Pancreas (tissue), 10 donors: ENCODE results near the gene CASP10. TPM values are rescaled to one million over a fixed set of nuclear protein-coding genes. Genes with fewer than 3 reads are reported as not detected.
A peak's percentile ranks its signal among the peaks of the same experiment; 100 is the strongest.

Experiments
- ATAC-seq, 4 donors: fragments of 200-7000 bp; cut with Tn5 transposase; one replicate each; pipeline versions ENCODE4 v1.8.0 to v1.9.1; 2020; ENCODE audit warnings: mild to moderate bottlenecking in 4 of 4, moderate library complexity in 4 of 4
- DNase-seq, 6 donors: peaks; one replicate each; pipeline ENCODE4 v3.0.0-alpha.2; 2020
- FAIRE-seq: peaks from 2 replicates; lab custom pipeline; 2012; peaks lifted over from hg19 to GRCh38; lab: Jason Lieb, UNC
- H3K27ac ChIP-seq, 4 donors: fragments of 200-600 bp; sonication (generic); 1 replicate in 3 of 4; 2 replicates in 1 of 4; pipeline versions ENCODE4 v1.5.0 to v1.8.0; 2020
- H3K27me3 ChIP-seq, 4 donors: fragments of 200-600 bp; one replicate each; pipeline ENCODE4 v1.8.0; 2021
- H3K36me3 ChIP-seq, 3 donors: fragments of 200-600 bp; sonication (generic) in 1 of 3; one replicate each; pipeline versions ENCODE4 v1.5.0 to v1.8.0; 2020 to 2021
- H3K4me1 ChIP-seq, 3 donors: fragments of 200-600 bp; one replicate each; pipeline ENCODE4 v1.8.0; 2021
- H3K4me3 ChIP-seq, 4 donors: fragments of 200-600 bp; sonication (generic) in 2 of 4; one replicate each; pipeline versions ENCODE4 v1.5.0 to v1.8.0; 2020 to 2021
- H3K9me3 ChIP-seq, 4 donors: fragments of 200-600 bp; one replicate each; pipeline ENCODE4 v1.8.0; 2021
- CTCF ChIP-seq, 4 donors: fragments of 200-600 bp; sonication (generic) in 3 of 4; IDR thresholded peaks; one replicate each; pipeline versions ENCODE4 v1.5.0 to v1.8.0; 2021; ENCODE audit warnings: antibody characterized with exemption in 4 of 4
- WGBS, 2 donors: extraction: QIAGEN DNeasy Blood & Tissue Kit; methylation state at CpG; one replicate each; pipeline ENCODE4 v1.1.7; 2013; 5-methylcytosine and 5-hydroxymethylcytosine counted together
- intact Hi-C, 3 donors: fragments of 100-400 bp; cut with DNase I; formaldehyde crosslinking; loops; one replicate each; pipeline versions ENCODE4 v1.11.1 to v1.14.2; 2022
- polyA plus RNA-seq, 2 donors: library from polyadenylated mRNA; stranded (reverse); fragments of 200-250 nt; gene quantifications; one replicate each; pipeline ENCODE4 v1.2.3, GENCODE V29; 2013
- total RNA-seq, 6 donors: library from RNA; stranded (reverse); fragmentation: NEBNext Ultra II Directional in 4 of 6; extraction: Animal tissue kit (Norgen Biotek cat#: 25700) in 4 of 6; gene quantifications; one replicate each; pipeline versions ENCODE4 v1.2.1 to v1.2.4, GENCODE V29; 2021 to 2023
- donor health status: healthy with polysubstance abuse.
- donor health status: DM: no; HTN: no; CAD: no; lungs with moderate emphysema.
- donor health status: DM: no; HTN: no; CAD: no.
- donor health status: control.
- donor health status: control.
- donor health status: Bipolar disorder and iron deficiency.
- donor health status: DM: yes; HTN: yes; CAD: no.
- donor health status: DM: no; HTN: no; CAD: no.
- donor health status: DM: no; HTN: no; CAD: no.
- donor health status: DM: yes; HTN: yes; CAD: no.

CASP10 gene
- total and polyA plus RNA-seq, 8 donors, result 3.0 to 11.7 (median 5.1) TPM

DNA sequence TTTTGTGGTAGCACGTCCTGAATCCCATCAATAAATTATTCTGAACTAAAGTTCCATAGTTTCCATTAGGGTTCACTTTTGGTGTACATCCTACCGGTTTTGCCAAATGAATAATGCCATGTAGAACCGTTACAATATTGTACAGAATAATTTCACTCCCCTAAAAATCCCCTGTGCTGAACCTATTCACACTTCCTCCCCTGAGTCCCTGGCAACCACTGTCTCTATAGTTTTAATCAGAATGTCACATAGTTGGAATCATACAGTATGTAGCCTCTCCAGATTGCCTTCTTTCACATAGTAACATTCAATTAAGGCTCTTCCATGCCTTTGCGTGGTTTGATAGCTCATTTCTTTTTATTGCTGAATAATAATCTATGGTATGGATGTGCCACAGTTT is 67.8 kb downstream of the CASP10 start:
- no peaks in the 10 kb centered on the region for H3K27me3 ChIP-seq
- no peak for DNase-seq
- H3K4me1 ChIP-seq, result peaks cover 0 to 3% (median 0%) of the 10 kb centered on the region in 3 donors
- WGBS, 2 donors, result 83 to 85% methylated on average over 4 of the region's 4 CpGs
- no peak for FAIRE-seq
- TF ChIP-seq CTCF (IDR thresholded peaks at IDR 0.05), result no peak
- H3K9me3 ChIP-seq, result no peaks in the 10 kb centered on the region
- H3K4me3 ChIP-seq, result no peak overlapping the region
- no peaks in the 10 kb centered on the region for H3K36me3 ChIP-seq
- intact Hi-C loops, result no loop called here
- no peak overlapping the region for H3K27ac ChIP-seq
- no peak for ATAC-seq

GRCh38 chr2:201254081-201254730 is 71.3 kb downstream of the CASP10 start:
- Histone ChIP-seq H3K27ac (no peak overlapping the region), H3K36me3 (no peaks in the 10 kb centered on the region), H3K27me3 (no peaks in the 10 kb centered on the region), H3K4me3 (no peak overlapping the region), H3K4me1 (peaks cover 0 to 3% (median 0%) of the 10 kb centered on the region in 3 donors), H3K9me3 (no peaks in the 10 kb centered on the region)
- intact Hi-C loops, result no loop called here
- WGBS, 2 donors, result 35% methylated on average over 5 of the region's 5 CpGs
- peak in 1 of 6 donors; percentile 29 for DNase-seq
- TF ChIP-seq CTCF (IDR thresholded peaks at IDR 0.05), result no peak
- FAIRE-seq, result no peak
- ATAC-seq, result peak in 3 of 4 donors; percentile 28 to 38 (median 35)

DNA sequence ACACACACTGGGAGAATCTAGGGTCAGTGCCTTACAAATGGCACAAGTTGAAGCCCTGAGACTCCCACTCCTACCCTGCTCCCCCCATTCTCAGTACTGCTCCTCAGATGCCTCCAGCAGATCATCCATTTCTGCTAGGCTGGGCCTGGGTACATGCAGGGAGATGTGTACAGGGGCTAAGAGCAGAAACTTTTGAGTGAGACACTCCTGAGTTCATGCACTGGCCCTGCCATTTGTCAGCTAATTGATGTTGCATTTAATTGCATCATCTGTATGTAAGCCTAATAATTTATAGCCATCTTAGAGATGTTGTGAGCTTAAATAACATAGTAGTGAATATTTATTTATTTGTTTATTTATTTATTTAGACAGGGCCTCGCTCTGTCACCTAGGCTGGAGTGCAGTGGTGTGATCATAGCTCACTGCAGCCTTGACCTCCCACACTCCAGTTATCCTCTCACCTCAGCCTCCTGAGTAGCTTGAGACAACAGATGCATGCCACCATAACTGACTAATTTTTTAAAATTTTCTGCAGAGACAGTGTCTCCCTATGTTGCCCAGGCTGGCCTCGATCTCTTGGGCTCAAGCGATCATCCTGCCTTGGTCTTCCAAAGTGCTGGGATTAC is 72.6 kb downstream of the CASP10 start:
- 92 to 94% methylated on average over 3 of the region's 3 CpGs for WGBS, 2 donors
- Histone ChIP-seq H3K27me3 (no peaks in the 10 kb centered on the region), H3K9me3 (no peaks in the 10 kb centered on the region), H3K36me3 (no peaks in the 10 kb centered on the region), H3K4me1 (peaks cover 0 to 4% (median 3%) of the 10 kb centered on the region in 3 donors), H3K27ac (no peak overlapping the region), H3K4me3 (no peak overlapping the region)
- ATAC-seq, result no peak
- intact Hi-C loops, result no loop called here
- TF ChIP-seq CTCF (IDR thresholded peaks at IDR 0.05), result no peak
- no peak for FAIRE-seq
- DNase-seq, result no peak

DNA sequence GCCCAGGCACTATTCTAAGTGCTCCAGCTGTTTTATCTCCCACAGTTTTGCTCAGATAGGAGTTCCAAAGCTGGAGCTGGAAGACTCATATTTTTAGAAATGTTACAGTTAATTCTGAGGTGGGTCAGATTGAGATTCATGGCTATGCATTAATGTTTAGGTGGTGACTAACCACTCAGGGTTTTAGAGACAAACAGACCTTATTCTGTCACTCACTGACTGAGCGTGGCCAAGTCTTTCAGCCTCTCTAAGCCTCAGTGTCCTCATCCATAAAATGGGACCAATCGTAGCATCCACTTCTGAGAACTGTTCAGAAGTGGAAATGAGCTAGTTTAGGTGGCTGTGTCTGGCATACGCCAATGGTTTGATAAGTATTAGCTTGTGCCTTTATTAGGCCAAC is 73.1 kb downstream of the CASP10 start:
- DNase-seq (no peak), ATAC-seq (no peak), FAIRE-seq (no peak)
- TF ChIP-seq CTCF (IDR thresholded peaks at IDR 0.05), result no peak
- peaks cover 0 to 4% (median 3%) of the 10 kb centered on the region in 3 donors for H3K4me1 ChIP-seq
- H3K27me3 ChIP-seq, result no peaks in the 10 kb centered on the region
- 77 to 91% methylated on average over 3 of the region's 3 CpGs for WGBS, 2 donors
- intact Hi-C loops, result no loop called here
- no peaks in the 10 kb centered on the region for H3K36me3 ChIP-seq
- H3K27ac ChIP-seq, result no peak overlapping the region
- H3K4me3 ChIP-seq, result no peak overlapping the region
- H3K9me3 ChIP-seq, result no peaks in the 10 kb centered on the region
